GM12878 (cell line): ENCODE results near the gene ZFC3H1. TPM values are rescaled to one million over a fixed set of nuclear protein-coding genes. Genes with fewer than 3 reads are reported as not detected.
A peak's percentile ranks its signal among the peaks of the same experiment; 100 is the strongest.

Source experiments
- ATAC-seq: fragments of 200-7000 bp; cut with Tn5 transposase; 3 replicates; pipeline ENCODE4 v1.9.1; 2020; ENCODE audit warnings: mild to moderate bottlenecking, moderate library complexity
- BruUV-seq: library from RNA; stranded (reverse); fragments of 400-500 nt; replicated peaks from 2 replicates; lab custom pipeline; 2021; lab: Mats Ljungman, UMichigan
- CTCF ChIA-PET: fragments of 300-600 bp; sonication (Branson Sonifier 250); formaldehyde crosslinking; extraction: SDS; loops from one replicate; lab custom pipeline; 2021; ENCODE audit warnings: inconsistent platforms; lab: Yijun Ruan, JAX
- POLR2A ChIA-PET: fragments of 350-600 bp; formaldehyde crosslinking; extraction: SDS; loops from one replicate; lab custom pipeline; 2021; ENCODE audit warnings: inconsistent platforms; lab: Charles Lee
- RAD21 ChIA-PET: fragments of 300-600 bp; sonication (Branson Sonifier 250); formaldehyde crosslinking; loops from one replicate; lab custom pipeline; 2023; ENCODE audit warnings: antibody characterized with exemption; ENCODE audit not compliant: unreplicated experiment; lab: Charles Lee
- SMC1A ChIA-PET: fragments of 300-600 bp; sonication (Branson Sonifier 250); formaldehyde crosslinking; loops from one replicate; lab custom pipeline; 2023; ENCODE audit not compliant: unreplicated experiment, uncharacterized antibody; lab: Charles Lee
- DNase-seq: peaks from one replicate; pipeline ENCODE4 v3.0.0-alpha.2; 2011; ENCODE audit warnings: low read depth, low spot score
- FAIRE-seq: peaks from 3 replicates; lab custom pipeline; 2011; peaks lifted over from hg19 to GRCh38; lab: Jason Lieb, UNC
- H2AFZ ChIP-seq: 2 replicates; pipeline ENCODE4 v1.6.0; 2011; ENCODE audit warnings: low read depth, low read length, control low read depth; ENCODE audit not compliant: control insufficient read depth
- H3K27ac ChIP-seq: 2 replicates; pipeline ENCODE4 v1.5.1; 2011; ENCODE audit warnings: control low read depth; ENCODE audit not compliant: control insufficient read depth, insufficient read depth
- H3K27me3 ChIP-seq, 2 experiments: replicated peaks in 1 of 2; 2 replicates each; pipeline versions ENCODE4 v1.6.0 to v1.6.1; 2011; ENCODE audit warnings: low read length in 1 of 2; ENCODE audit not compliant: control insufficient read depth in 2 of 2, insufficient read depth in 2 of 2
- H3K36me3 ChIP-seq, 2 experiments: 2 replicates each; pipeline ENCODE4 v1.5.1; 2011; ENCODE audit warnings: low read length in 1 of 2; ENCODE audit not compliant: control insufficient read depth in 2 of 2, insufficient read depth in 2 of 2
- H3K4me1 ChIP-seq: 2 replicates; pipeline ENCODE4 v1.6.1; 2011; ENCODE audit warnings: mild to moderate bottlenecking, low read length, moderate library complexity, mixed read lengths; ENCODE audit not compliant: control insufficient read depth, insufficient read depth
- H3K4me2 ChIP-seq: 2 replicates; pipeline ENCODE4 v1.6.0; 2011; ENCODE audit warnings: control low read depth; ENCODE audit not compliant: control insufficient read depth, insufficient read depth
- H3K4me3 ChIP-seq: fragments of 200-600 bp; sonication (generic); 2 replicates; pipeline ENCODE4 v1.5.1; 2016
- H3K79me2 ChIP-seq: 2 replicates; pipeline ENCODE4 v1.6.0; 2011; ENCODE audit warnings: low read length; ENCODE audit not compliant: control insufficient read depth, insufficient read depth
- H3K9ac ChIP-seq: 2 replicates; pipeline ENCODE4 v1.8.0; 2011; ENCODE audit warnings: low read length, control low read depth, mixed read lengths; ENCODE audit not compliant: control insufficient read depth, insufficient read depth
- H3K9me3 ChIP-seq: replicated peaks from 3 replicates; pipeline ENCODE4 v1.5.1; 2011; ENCODE audit warnings: mild to moderate bottlenecking, low read length; ENCODE audit not compliant: control insufficient read depth, insufficient read depth
- H4K20me1 ChIP-seq: 2 replicates; pipeline ENCODE4 v1.6.0; 2011; ENCODE audit not compliant: control insufficient read depth, insufficient read depth
- ATF2 ChIP-seq: IDR thresholded peaks from 2 replicates; pipeline ENCODE4 v1.6.1; 2012; ENCODE audit warnings: low read length, inconsistent platforms
- BCL11A ChIP-seq: IDR thresholded peaks from 2 replicates; pipeline ENCODE4 v1.6.1; 2011; ENCODE audit warnings: low read depth, low read length
- CBFB ChIP-seq: IDR thresholded peaks from 2 replicates; pipeline ENCODE4 v1.6.1; 2016; ENCODE audit warnings: antibody characterized with exemption, low read depth
- CEBPB ChIP-seq, 2 experiments: fragments of 150-350 bp in 1 of 2; IDR thresholded peaks; 2 replicates each; pipeline ENCODE4 v1.6.1; 2012 to 2014; ENCODE audit warnings: low read depth in 2 of 2, low read length in 2 of 2, borderline replicate concordance in 1 of 2, inconsistent platforms in 1 of 2
- HDAC2 ChIP-seq: fragments of 200-600 bp; sonication (generic); IDR thresholded peaks from 2 replicates; pipeline ENCODE4 v1.6.1; 2017
- KAT2A ChIP-seq: conservative IDR thresholded peaks from 2 replicates; pipeline ENCODE4 v1.6.1; 2011; ENCODE audit warnings: low read depth, low read length; ENCODE audit not compliant: control insufficient read depth
- KDM1A ChIP-seq: fragments of 200-600 bp; sonication (generic); IDR thresholded peaks from 2 replicates; pipeline ENCODE4 v1.6.1; 2016; ENCODE audit warnings: borderline replicate concordance
- LARP7 ChIP-seq: fragments of 450-650 bp; IDR thresholded peaks from 2 replicates; pipeline ENCODE4 v1.6.1; 2017; ENCODE audit warnings: mild to moderate bottlenecking
- NFIC ChIP-seq: IDR thresholded peaks from 2 replicates; pipeline ENCODE4 v1.6.1; 2012; ENCODE audit warnings: low read depth, mild to moderate bottlenecking, inconsistent platforms, low read length, moderate library complexity
- NKRF ChIP-seq: fragments of 450-650 bp; conservative IDR thresholded peaks from 2 replicates; pipeline ENCODE4 v1.6.1; 2017; ENCODE audit warnings: mild to moderate bottlenecking, moderate library complexity
- POU2F2 ChIP-seq: IDR thresholded peaks from 3 replicates; pipeline ENCODE4 v1.6.1; 2011; ENCODE audit warnings: low read depth, mild to moderate bottlenecking, low read length, borderline replicate concordance
- RB1 ChIP-seq: fragments of 450-650 bp; formaldehyde crosslinking; IDR thresholded peaks from 2 replicates; pipeline ENCODE4 v1.6.1; 2017; ENCODE audit warnings: mild to moderate bottlenecking, borderline replicate concordance
- SRF ChIP-seq, 2 experiments: IDR thresholded peaks; 2 replicates each; pipeline ENCODE4 v1.6.1; 2011; ENCODE audit warnings: low read depth in 2 of 2, low read length in 2 of 2, mild to moderate bottlenecking in 1 of 2, moderate library complexity in 1 of 2
- STAT1 ChIP-seq: fragments of 450-650 bp; conservative IDR thresholded peaks from 2 replicates; pipeline ENCODE4 v1.6.1; 2014; ENCODE audit warnings: antibody characterized with exemption, mild to moderate bottlenecking
- STAT3 ChIP-seq: IDR thresholded peaks from 2 replicates; pipeline ENCODE4 v1.6.1; 2011; ENCODE audit warnings: low read depth, low read length, improper control_type of control experiment
- WGBS: methylation state at CpG from one replicate; pipeline ENCODE4 v1.1.6; 2016; ENCODE audit warnings: low lambda C conversion rate; ENCODE audit not compliant: insufficient replicate concordance, insufficient coverage; ENCODE audit errors: missing lambda C conversion rate; 5-methylcytosine and 5-hydroxymethylcytosine counted together
- in situ Hi-C: fragments of 300-500 bp; cut with MboI; formaldehyde crosslinking; loops from 9 replicates; pipeline ENCODE4 v1.14.3; 2018; ENCODE audit warnings: mixed read lengths
- intact Hi-C: fragments of 100-400 bp; cut with micrococcal nuclease; formaldehyde crosslinking; loops from one replicate; pipeline ENCODE4 v1.14.2; 2022; ENCODE audit not compliant: unreplicated experiment
- polyA plus RNA-seq, 11 experiments: library from polyadenylated mRNA; depleted of rRNA in 4 of 11; unstranded in 6 of 11; stranded (reverse) in 5 of 11; fragments of >200 nt; fragmentation: Nextera tagmentation in 4 of 11; fragmentation: Illumina TruSeq in 1 of 11; extraction: Ambion mirVana in 4 of 11; extraction: Trizol in 1 of 11; gene quantifications; 1 replicate in 1 of 11; 2 replicates in 10 of 11; pipeline versions ENCODE4 v1.2.1 to v1.2.3, GENCODE V29; 2011 to 2016; ENCODE audit warnings: inconsistent platforms in 2 of 11, missing spikeins in 2 of 11, low read depth in 1 of 11
- total RNA-seq, 4 experiments: library from RNA; depleted of rRNA in 3 of 4; stranded (reverse); fragments of >200 nt in 3 of 4; fragmentation: Illumina TruSeq in 1 of 4; extraction: Trizol in 1 of 4; gene quantifications; 2 replicates each; pipeline versions ENCODE4 v1.2.1 to v1.2.3, GENCODE V29; 2013 to 2021
- TF ChIP-seq, protein P1 (sequence below): fragments of 450-650 bp; IDR thresholded peaks from 2 replicates; pipeline ENCODE4 v1.6.1; 2017; ENCODE audit warnings: mild to moderate bottlenecking, low read depth, inconsistent platforms; ENCODE audit not compliant: poor library complexity, severe bottlenecking
- TF ChIP-seq, protein P2 (sequence below): fragments of 450-650 bp; formaldehyde crosslinking; IDR thresholded peaks from 2 replicates; pipeline ENCODE4 v1.5.0; 2022; ENCODE audit warnings: mild to moderate bottlenecking, missing genetic modification characterization

ZFC3H1 gene
- total and polyA plus RNA-seq, 10 of the 15 experiments (the other 5 are each of a cell fraction or from before 2014, with no cell fraction given), result 11.2 to 88.7 (median 25.9) TPM

GRCh38 chr12:71584356-71584755, 79.3 kb downstream of the ZFC3H1 start:
- Histone ChIP-seq H3K79me2 (no peaks in the 10 kb centered on the region), H2AFZ (no peak overlapping the region), H3K27ac (no peak overlapping the region), H3K4me2 (no peak overlapping the region), H4K20me1 (no peaks in the 10 kb centered on the region), H3K9me3 (no peaks in the 10 kb centered on the region), H3K36me3 (no peaks in the 10 kb centered on the region), H3K4me3 (no peak overlapping the region), H3K27me3 (peaks cover 0 to 2% of the 10 kb centered on the region in 2 experiments; a peak in 2 of 4 replicates), H3K9ac (no peak overlapping the region), H3K4me1 (no peaks in the 10 kb centered on the region)
- ATAC-seq (no peak), FAIRE-seq (peak; percentile 49), DNase-seq (no peak)
- BruUV-seq, result no TSS peak
- ChIA-PET RAD21 (no interaction called here), SMC1A (no interaction called here), CTCF (no interaction called here), POLR2A (no interaction called here)
- WGBS, result 0% methylated on average over 3 of the region's 3 CpGs
- TF ChIP-seq CBFB, result no peak
- no peak for TF ChIP-seq ATF2
- TF ChIP-seq NKRF, result no peak
- TF ChIP-seq BCL11A, result no peak
- TF ChIP-seq HDAC2, result no peak
- no peak for TF ChIP-seq SRF (IDR thresholded peaks at IDR 0.05; ENCODE audit: low read depth in 2 of 2, low read length in 2 of 2)
- TF ChIP-seq, protein P1, sequence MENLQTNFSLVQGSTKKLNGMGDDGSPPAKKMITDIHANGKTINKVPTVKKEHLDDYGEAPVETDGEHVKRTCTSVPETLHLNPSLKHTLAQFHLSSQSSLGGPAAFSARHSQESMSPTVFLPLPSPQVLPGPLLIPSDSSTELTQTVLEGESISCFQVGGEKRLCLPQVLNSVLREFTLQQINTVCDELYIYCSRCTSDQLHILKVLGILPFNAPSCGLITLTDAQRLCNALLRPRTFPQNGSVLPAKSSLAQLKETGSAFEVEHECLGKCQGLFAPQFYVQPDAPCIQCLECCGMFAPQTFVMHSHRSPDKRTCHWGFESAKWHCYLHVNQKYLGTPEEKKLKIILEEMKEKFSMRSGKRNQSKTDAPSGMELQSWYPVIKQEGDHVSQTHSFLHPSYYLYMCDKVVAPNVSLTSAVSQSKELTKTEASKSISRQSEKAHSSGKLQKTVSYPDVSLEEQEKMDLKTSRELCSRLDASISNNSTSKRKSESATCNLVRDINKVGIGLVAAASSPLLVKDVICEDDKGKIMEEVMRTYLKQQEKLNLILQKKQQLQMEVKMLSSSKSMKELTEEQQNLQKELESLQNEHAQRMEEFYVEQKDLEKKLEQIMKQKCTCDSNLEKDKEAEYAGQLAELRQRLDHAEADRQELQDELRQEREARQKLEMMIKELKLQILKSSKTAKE, result no peak
- no peak for TF ChIP-seq LARP7
- no peak for TF ChIP-seq POU2F2
- TF ChIP-seq NFIC, result no peak
- TF ChIP-seq STAT3, result no peak
- no peak for TF ChIP-seq STAT1
- no peak for TF ChIP-seq KDM1A
- no peak for TF ChIP-seq KAT2A
- TF ChIP-seq, protein P2, sequence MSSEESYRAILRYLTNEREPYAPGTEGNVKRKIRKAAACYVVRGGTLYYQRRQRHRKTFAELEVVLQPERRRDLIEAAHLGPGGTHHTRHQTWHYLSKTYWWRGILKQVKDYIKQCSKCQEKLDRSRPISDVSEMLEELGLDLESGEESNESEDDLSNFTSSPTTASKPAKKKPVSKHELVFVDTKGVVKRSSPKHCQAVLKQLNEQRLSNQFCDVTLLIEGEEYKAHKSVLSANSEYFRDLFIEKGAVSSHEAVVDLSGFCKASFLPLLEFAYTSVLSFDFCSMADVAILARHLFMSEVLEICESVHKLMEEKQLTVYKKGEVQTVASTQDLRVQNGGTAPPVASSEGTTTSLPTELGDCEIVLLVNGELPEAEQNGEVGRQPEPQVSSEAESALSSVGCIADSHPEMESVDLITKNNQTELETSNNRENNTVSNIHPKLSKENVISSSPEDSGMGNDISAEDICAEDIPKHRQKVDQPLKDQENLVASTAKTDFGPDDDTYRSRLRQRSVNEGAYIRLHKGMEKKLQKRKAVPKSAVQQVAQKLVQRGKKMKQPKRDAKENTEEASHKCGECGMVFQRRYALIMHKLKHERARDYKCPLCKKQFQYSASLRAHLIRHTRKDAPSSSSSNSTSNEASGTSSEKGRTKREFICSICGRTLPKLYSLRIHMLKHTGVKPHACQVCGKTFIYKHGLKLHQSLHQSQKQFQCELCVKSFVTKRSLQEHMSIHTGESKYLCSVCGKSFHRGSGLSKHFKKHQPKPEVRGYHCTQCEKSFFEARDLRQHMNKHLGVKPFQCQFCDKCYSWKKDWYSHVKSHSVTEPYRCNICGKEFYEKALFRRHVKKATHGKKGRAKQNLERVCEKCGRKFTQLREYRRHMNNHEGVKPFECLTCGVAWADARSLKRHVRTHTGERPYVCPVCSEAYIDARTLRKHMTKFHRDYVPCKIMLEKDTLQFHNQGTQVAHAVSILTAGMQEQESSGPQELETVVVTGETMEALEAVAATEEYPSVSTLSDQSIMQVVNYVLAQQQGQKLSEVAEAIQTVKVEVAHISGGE (CRISPR knock-in tag), result no peak
- TF ChIP-seq CEBPB (IDR thresholded peaks at IDR 0.05; ENCODE audit: borderline replicate concordance in 1 of 2, low read depth in 2 of 2, low read length in 2 of 2), result no peak
- no peak for TF ChIP-seq RB1
- in situ Hi-C loops (no loop called here), intact Hi-C loops (no loop called here)
